ENCODE measurements around the gene EPC1.

DNA sequence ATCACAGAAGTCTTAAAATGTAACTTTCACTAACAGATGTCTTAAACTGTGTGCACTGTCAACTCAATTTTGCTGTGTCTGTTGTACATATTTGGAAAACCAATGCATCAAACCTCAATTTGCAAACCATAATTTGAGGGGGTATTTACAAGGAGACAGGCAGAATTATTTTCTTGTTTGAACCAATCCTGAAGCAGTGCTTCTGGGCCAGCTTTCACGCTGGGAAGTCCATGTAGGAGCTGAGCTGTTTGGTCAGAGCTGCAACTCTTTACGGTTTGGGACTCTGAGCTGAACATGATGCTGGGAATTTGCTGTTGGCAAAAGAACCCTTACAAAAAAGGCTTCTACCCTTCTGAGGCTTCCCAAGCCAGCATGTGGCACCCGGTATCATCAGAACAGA, 43.2 kb upstream of the EPC1 start:
- TF ChIP-seq, protein P1, sequence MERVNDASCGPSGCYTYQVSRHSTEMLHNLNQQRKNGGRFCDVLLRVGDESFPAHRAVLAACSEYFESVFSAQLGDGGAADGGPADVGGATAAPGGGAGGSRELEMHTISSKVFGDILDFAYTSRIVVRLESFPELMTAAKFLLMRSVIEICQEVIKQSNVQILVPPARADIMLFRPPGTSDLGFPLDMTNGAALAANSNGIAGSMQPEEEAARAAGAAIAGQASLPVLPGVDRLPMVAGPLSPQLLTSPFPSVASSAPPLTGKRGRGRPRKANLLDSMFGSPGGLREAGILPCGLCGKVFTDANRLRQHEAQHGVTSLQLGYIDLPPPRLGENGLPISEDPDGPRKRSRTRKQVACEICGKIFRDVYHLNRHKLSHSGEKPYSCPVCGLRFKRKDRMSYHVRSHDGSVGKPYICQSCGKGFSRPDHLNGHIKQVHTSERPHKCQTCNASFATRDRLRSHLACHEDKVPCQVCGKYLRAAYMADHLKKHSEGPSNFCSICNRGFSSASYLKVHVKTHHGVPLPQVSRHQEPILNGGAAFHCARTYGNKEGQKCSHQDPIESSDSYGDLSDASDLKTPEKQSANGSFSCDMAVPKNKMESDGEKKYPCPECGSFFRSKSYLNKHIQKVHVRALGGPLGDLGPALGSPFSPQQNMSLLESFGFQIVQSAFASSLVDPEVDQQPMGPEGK (CRISPR knock-in tag; IDR thresholded peaks at IDR 0.05; ENCODE audit: borderline replicate concordance), result no peak
- TF ChIP-seq RARB (CRISPR knock-in tag; IDR thresholded peaks at IDR 0.05) (no peak), BACH2 (CRISPR knock-in tag; IDR thresholded peaks at IDR 0.05; ENCODE audit: borderline replicate concordance) (no peak), ZFP3 (CRISPR knock-in tag; IDR thresholded peaks at IDR 0.05) (no peak), ZNF565 (CRISPR knock-in tag; conservative IDR thresholded peaks at IDR 0.05; ENCODE audit: low read depth) (no peak)
- TF ChIP-seq, protein P2, sequence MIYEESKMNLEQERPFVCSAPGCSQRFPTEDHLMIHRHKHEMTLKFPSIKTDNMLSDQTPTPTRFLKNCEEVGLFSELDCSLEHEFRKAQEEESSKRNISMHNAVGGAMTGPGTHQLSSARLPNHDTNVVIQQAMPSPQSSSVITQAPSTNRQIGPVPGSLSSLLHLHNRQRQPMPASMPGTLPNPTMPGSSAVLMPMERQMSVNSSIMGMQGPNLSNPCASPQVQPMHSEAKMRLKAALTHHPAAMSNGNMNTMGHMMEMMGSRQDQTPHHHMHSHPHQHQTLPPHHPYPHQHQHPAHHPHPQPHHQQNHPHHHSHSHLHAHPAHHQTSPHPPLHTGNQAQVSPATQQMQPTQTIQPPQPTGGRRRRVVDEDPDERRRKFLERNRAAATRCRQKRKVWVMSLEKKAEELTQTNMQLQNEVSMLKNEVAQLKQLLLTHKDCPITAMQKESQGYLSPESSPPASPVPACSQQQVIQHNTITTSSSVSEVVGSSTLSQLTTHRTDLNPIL (CRISPR knock-in tag; IDR thresholded peaks at IDR 0.05; ENCODE audit: low read depth), result no peak

All from SK-N-SH treated with all-trans-retinoic acid at 6 μM for 48 hours (cell line).